Anterior cingulate cortex (tissue), 58 donors: Measurements from ENCODE around the gene CAB39L.
"Not testable (repeated sequence)": the region's sequence is repeated elsewhere in the genome, so short reads cannot be mapped to it uniquely, and the experiment has no call there.

Source experiments
- DNase-seq, 58 donors: peaks; one replicate each; lab custom pipeline; 2025; lab: John Stamatoyannopoulos, UW

The CAB39L gene

DNA sequence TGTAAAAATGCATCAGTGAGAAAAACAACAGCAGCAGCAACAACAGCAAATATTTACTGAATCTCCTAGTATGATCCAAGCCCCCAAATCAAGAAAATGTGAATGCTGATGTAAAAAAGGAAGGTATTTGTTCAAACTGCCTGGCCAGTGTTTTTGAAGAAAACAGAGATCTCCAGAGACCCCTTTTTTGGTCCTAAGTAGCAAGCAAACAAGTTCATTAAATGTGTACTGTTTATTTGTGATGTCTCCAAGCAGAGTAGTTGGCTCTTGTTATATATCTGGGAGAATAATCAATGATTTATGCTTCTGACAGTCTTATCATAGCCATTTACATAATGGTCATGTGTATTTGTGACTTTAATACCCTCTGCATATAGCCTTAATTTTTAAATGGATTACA, 145.4 kb downstream of the CAB39L start:
- DNase-seq, result no peak

DNA sequence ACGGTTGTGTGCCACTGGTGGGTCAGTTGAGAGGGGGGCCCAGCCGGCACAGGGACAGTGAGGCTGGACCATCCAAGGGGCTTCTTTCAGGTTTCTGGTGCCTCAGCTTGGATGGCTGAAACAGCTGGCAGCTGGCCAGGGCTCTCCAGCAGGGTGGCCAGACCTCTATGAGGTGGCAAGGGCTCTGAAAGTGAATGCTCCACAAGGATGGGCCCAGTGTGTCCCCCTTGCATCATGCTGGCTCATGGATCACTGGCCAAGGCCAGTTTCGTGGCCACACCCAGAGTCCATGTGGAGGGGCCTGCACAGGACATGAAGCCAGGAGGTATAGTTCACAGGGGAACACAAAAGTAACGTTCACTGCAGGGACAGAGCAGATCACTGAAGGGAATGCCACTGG, 146.5 kb downstream of the CAB39L start:
- DNase-seq, result peak in 1 of 58 donors; percentile 29

- no peak for DNase-seq
Measured at GRCh38 chr13:49296659-49297058, 147.2 kb downstream of the CAB39L start.

DNA sequence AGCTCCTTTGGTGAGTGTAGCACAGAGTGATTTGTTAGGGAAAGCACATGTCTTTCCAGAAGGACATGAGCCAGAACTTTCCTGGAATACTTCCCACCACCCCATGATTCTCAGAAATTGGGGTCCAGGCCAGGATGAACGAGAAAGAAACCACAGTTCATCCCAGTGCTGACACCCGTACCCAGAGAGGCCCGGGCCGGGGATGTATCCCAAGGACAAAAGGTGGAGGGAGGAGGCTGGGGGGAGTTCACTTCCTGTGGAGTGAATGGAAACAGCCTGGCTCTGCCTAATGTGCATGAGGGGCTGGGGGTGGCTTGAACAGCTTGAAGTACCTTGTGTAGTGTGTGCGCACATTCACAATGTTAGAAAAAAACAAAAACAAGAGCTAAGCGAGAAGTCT, 148.6 kb downstream of the CAB39L start:
- DNase-seq, result peak in 6 of 58 donors; percentile 17 to 41 (median 33)

- not testable (repeated sequence) for DNase-seq
Measured at GRCh38 chr13:49294723-49295122, 149.1 kb downstream of the CAB39L start.

GRCh38 chr13:49292742-49293486, 150.9 kb downstream of the CAB39L start:
- DNase-seq, result peak in 33 of 58 donors; percentile 6 to 91 (median 37)

- DNase-seq, result no peak
Measured at GRCh38 chr13:49288458-49288857, 155.4 kb downstream of the CAB39L start.

- DNase-seq, result no peak
Measured at GRCh38 chr13:49287995-49288394, 155.9 kb downstream of the CAB39L start.

- no peak for DNase-seq
Measured at GRCh38 chr13:49279885-49280284, 164.0 kb downstream of the CAB39L start.

GRCh38 chr13:49279112-49279511, 164.8 kb downstream of the CAB39L start:
- no peak for DNase-seq

DNA sequence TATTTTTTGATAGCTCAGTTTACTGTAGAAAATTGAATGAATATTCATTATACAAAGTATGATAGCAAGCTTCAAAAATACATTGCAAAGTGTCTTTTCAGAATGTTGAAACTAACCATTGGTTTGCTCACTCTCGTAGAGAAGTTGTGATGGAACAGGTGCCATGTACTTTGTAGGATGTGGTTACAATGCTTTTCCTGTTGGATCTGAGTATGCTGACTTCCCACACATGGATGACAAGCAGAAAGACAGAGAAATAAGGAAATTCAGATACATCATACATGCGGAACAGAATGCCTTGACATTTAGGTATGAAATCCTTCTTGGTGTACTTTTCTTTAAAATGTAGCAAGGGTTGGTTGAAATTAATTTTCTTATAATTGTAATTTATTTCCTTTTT, 165.7 kb downstream of the CAB39L start:
- no peak for DNase-seq

GRCh38 chr13:49272296-49272695, 171.6 kb downstream of the CAB39L start:
- DNase-seq, result peak in 1 of 58 donors; percentile 1

DNA sequence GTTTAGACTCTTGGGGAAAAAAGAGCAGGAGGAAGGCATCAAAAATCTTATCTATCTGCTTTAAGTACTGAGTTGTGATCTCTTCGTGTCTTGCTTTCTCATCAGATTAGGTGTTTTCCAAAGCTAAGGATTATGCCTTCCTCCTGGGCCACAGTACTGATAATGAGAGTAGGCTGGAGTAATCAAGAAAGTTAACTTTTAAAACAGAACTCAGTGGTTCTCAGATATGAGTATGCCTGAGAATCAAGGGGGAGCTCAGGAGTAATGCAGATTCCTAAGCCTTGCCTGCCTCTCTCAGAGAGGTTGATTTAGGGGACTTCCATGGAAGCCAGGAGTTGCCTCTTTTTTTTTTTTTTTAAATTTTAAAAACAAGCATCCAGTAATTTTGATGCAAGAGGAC, 172.6 kb downstream of the CAB39L start:
- no peak for DNase-seq

DNA sequence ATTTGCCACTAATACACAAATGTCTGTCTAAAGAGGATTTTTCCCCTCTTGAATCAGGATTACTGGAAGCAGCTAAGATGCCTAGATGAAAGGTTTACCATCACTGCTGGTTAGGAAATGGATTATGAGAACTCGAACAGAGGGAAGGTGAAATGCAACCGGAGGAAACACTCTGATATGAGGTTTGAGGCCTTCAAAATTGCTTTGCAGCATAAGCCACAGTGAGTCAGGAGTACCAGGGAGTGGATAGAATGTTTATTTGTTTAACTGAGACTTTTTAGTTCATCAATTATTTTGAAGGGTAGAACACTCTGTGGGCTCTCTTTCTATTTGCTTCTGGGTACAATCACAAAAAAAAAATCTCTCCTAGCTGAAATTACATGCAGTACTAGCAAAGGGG, 178.0 kb downstream of the CAB39L start:
- DNase-seq, result no peak

DNA sequence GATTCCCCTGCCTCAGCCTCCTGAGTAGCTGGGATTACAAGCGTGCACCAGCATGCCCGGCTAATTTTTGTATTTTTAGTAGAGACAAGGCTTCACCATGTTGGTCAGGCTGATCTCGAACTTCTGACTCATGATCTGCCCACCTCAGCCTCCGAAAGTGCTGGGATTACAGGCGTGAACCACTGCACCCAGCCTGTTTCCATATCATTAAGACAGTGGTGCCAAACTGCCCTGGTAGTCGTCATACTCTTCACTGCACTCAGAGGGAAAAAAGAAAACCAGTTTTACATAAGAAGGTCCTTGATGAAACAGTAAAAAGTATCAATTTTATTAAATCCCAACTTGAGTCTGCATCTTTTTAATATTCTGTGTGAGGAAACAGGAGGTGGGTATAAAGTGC, 181.2 kb downstream of the CAB39L start:
- no peak for DNase-seq

GRCh38 chr13:49259586-49259985, 184.3 kb downstream of the CAB39L start:
- no peak for DNase-seq
